Posterior cingulate gyrus (tissue), 11 donors: ENCODE measurements around the gene NKX6-1.

Experiments
- DNase-seq, 10 donors: peaks; one replicate each; pipeline versions ENCODE4 v3.0.0 to v3.0.0-alpha.2; 2020 to 2021; ENCODE audit warnings: mixed read lengths in 3 of 10
- intact Hi-C: fragments of 100-400 bp; cut with DNase I; formaldehyde crosslinking; loops from one replicate; pipeline ENCODE4 v1.15.1; 2023

The NKX6-1 gene

GRCh38 chr4:84481860-84482245, 17.2 kb downstream of the NKX6-1 start:
- intact Hi-C loops, result no loop called here
- peak in 1 of 10 donors; percentile 68 for DNase-seq

DNA sequence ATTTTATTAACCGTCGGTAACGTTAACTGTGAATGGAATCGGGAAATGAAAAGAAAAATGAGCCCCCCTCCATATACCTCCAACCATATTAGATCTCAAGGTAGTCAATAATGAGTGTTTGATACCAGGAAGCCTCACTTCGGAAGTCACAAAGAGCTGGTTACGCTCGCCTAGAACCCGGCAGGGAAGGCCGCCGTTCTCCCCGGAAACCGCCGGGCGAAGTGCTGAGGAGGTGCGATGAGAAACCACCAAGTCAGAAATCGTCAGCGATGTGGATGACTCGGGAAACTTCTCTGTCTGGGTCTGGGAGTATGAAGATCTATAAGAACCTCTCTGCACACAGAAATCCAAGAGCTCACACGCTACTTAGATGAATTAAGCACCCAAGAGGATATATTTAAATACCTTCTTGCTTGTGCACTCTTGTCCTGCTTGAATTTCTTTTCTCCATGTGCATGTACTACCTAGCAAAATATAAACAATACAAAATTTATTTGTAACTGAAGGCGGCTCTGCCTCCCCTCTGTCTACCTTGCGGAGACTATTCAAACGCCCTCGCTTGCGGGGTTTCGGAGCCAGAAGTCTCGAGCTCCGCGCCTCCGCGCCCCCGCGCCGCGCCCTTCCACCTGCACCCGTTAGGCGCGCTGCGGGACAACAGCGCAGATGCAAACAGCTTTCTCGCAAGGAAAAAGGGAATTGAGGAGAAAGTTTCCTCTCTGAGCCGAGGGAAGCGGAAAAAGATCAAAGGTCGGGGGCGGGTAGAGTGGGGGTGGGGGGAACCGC, 17.8 kb downstream of the NKX6-1 start:
- no peak for DNase-seq
- intact Hi-C loops, result no loop called here

DNA sequence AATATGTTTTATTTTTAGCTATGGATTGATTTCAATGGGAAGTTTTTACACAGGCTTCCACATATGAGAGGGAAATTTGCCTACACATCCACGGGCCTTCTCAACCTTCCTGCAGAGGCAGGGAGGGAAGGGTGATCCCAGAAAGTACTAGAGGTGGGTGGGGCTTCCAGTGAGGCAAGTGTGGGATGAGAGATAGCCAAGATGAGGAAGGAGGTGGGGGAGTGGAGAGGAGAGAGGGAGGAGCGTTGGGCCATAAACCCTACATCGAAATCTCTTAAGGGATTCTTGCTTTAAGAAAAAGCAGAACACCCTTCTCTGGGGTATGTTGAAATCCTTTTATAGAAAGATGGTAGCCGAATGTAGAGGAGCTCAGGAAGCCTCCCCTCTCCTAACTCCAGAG, 19.0 kb downstream of the NKX6-1 start:
- no peak for DNase-seq
- intact Hi-C loops, result no loop called here

DNA sequence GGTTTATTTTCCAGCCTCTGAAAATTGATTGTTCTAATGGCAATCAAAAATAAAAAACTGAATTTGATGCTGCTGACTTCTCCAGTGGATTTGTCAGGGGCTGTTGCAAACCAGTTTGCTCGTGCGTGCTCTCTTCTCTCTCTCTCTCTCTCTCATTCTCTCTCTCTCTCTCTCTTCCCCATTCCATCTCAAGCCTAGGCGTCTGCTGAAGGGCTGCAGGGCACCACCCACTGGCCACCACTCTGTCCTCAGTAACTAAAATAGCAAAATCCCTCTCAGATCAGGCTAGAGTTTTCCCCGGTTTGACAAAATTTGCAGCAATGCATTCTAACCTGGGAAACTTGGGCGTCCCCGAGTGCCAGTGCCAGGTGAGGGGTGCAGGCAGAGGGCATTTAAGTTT, 19.4 kb downstream of the NKX6-1 start:
- intact Hi-C loops, result no loop called here
- DNase-seq, result no peak

DNA sequence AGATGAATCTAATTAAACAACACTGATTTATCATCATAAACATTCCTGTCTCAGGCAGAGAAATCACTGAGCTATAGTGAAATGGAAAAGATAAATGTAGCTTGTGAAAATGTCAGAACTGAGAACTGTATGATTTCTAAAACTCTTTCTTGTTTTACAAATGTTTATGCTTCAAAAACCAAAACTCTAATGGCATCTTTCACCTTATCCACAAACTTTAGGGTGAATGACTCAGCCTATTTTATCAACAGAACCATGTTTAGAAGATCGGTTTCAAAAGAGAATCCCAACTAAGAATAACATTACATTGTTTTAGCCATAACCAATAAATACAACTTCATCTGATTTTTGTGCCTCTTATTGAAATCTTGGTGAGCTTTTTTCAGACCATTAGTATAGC, 21.4 kb downstream of the NKX6-1 start:
- intact Hi-C loops, result no loop called here
- no peak for DNase-seq

DNA sequence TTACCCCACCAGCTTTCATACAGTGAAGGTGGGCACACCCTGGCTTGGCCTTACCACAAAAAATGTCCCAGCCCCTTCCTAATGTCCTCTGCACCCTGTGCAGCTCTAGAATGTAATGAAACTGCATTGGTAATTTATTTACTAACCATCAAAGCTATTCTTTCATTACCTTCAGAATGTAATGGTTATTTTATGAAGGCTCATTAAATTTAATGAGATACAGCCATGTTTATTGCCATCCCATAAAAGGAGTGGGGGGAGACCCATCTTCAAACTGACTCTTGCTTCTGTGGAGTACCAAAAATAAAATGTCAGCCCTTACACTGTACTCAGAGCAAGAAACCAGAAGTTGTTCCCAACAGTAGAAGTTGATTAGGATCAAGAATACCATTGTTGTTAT, 25.0 kb downstream of the NKX6-1 start:
- intact Hi-C loops, result no loop called here
- no peak for DNase-seq

- DNase-seq, result no peak
- intact Hi-C loops, result no loop called here
Observed at GRCh38 chr4:84472154-84472553, 26.9 kb downstream of the NKX6-1 start.

DNA sequence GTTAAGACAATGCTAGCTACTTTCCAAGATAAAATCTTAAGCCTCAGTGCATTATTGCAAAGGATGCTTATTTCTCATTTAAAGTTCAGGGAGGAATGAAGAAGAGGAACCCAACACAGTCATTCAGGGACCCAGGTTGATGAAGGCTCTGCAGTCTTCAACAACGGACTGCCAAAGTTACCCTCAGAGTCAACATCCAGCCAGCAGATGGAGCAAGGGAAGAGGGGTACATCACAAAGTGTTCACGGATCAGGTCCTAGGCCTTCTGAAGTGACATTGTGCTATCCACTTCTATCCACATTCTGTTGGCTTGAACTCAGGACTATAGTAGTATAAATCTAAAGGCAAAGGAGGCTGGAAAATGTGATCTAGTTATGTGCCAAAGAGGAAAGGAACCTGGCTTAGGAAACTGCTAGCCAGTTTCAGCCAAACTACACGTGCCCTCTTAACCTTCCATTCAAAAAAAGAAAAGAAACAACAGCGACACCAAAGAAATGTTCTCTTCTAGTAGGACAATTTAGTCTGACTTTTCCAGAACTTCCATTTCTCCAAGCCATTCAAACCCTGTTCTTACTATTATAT, 28.8 kb downstream of the NKX6-1 start:
- DNase-seq, result no peak

GRCh38 chr4:84467601-84468000, 31.5 kb downstream of the NKX6-1 start:
- no peak for DNase-seq
- intact Hi-C loops, result no loop called here

More for the DNA sequence above, 28.8 kb downstream of the NKX6-1 start:
- intact Hi-C loops, result no loop called here

DNA sequence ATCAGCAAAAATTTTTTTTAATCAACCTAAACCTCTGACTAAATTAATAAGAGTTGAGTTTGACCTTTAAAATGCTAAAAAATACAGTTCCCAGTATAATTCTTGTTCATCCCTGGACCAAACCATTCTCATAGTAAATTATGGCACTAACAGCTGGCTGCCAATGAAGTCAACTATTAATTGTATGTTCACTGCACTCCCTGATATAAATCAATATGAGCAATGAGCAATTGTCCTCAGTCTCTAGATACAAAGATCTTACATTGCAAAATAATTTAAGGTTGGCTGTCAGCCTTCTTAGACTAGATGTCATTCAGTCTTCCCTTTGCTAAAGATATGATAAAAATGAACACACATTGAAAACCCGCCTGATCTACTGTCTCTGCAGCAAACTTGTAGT, 39.3 kb downstream of the NKX6-1 start:
- no peak for DNase-seq
- intact Hi-C loops, result no loop called here

- intact Hi-C loops, result no loop called here
- no peak for DNase-seq
Observed at GRCh38 chr4:84456157-84456556, 42.9 kb downstream of the NKX6-1 start.

GRCh38 chr4:84455697-84456096, 43.4 kb downstream of the NKX6-1 start:
- intact Hi-C loops, result no loop called here
- no peak for DNase-seq

- intact Hi-C loops, result no loop called here
- DNase-seq, result no peak
Observed at GRCh38 chr4:84451546-84451945, 47.5 kb downstream of the NKX6-1 start.

DNA sequence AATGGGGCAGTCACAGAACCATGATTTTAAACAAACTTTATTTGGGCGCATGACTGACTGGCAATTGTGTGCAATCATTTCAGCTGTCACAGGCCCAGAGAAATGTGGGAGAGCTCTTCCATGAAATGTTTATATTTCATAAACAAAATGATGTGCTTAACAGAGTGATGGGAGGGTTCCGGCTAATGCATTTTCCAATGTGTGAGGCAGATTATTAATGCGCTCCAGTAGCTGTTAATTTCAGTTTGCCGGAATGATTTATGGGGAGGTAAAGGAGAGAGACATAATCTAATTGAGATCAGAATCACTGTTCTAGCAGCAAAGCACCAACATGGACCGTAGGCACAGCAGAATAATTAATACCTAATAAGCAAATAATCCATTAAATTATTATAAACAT, 55.6 kb downstream of the NKX6-1 start:
- intact Hi-C loops, result no loop called here
- no peak for DNase-seq

DNA sequence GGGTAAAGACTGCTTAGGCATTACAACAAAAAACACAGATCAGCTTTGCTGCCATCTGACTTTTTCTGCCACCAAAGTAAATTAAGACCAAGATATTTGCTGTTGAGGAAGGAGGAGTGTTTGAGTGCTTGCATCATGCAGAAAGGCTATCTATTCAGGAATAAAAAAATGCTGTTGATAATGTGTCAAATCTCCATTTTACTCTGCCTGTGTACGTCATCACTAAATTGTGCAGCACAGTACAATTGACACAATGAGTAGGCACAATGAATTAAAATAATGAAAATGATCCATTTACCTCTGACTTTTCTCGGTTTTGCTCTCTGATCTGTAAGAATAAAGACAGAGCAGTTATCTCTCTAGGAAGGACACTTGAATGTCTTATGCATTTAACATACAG, 56.3 kb downstream of the NKX6-1 start:
- intact Hi-C loops, result no loop called here
- DNase-seq, result no peak
